Tracheal epithelial cell (primary cell): ENCODE data around the gene NTRK1. TPM values are rescaled to one million over a fixed set of nuclear protein-coding genes. Genes with fewer than 3 reads are reported as not detected.

Source experiments
- total RNA-seq: library from RNA; depleted of rRNA; stranded (reverse); fragments of >200 nt; gene quantifications from 2 replicates; pipeline ENCODE4 v1.2.1, GENCODE V29; 2014

NTRK1 gene
- total RNA-seq: not detected in 2 replicates

GRCh38 chr1:156860628-156861423 lies at the start of gene NTRK1:
Gene NTRK1, plus strand, starts transcription at chr1:156860865. Its CDS starts 70 bp downstream, at chr1:156860935.

GRCh38 chr1:156816561-156817328 lies 43.9 kb upstream of the NTRK1 start, which contains the start of gene SH2D2A:
Gene SH2D2A, minus strand, starts transcription at chr1:156816848. Its CDS starts 140 bp downstream, at chr1:156816708.

GRCh38 chr1:156858959-156859522 lies 1.6 kb upstream of the NTRK1 start, which contains the start of gene INSRR:
Gene INSRR, minus strand, starts transcription at chr1:156859117. Its CDS starts 496 bp downstream, at chr1:156858621.

DNA sequence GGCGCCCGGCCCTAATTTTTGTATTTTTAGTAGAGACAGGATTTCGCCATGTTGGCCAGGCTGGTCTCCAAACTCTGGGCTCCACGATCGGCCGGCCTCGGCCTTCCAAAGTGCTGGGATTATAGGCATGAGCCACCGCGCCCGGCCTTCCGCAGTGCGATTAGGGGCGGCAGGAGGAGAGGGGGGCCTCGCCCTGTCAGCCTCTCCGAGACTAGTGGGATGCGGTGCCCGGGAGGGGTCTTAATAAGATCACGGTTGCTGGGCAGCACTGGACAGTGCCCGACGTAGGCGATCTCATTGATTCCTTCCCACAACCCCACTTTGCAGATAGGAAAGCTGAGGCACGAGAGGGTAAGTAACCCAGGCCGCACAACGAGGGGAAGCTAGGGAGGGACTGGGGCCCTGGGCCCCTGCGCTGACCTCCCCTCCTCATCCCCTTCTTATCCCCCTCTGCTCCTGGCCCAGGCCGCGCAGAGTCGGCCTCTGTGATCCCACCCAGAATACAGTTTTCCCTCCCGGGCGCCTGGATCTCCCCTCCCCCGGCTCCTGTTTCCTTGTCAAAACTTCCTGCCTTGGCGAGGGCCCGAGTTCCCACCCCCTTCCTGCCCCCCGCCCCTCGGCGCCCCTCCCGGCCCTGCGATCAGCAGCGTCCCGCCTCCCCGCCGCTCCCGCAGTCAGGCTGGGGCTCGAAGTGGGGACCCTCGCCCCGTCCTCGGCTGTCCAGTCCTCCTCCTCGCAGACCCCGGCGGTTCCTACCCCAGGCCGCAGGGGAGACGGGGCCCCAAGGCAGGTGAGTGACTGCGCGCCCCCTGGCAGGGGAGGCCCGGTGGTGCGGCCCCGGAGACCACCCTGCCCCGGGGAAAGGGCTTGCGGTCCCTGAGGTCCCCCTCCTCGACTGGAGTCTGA lies 32.6 kb downstream of the NTRK1 start, which contains the start of gene PEAR1:
TSS of gene PEAR1 (plus strand) at position 671 of the 906 bp plus-strand sequence. CDS start 10,209 bp downstream, outside the sequence.

GRCh38 chr1:156920233-156921052 lies 59.8 kb downstream of the NTRK1 start, which contains the start of gene LRRC71:
Gene LRRC71, plus strand, starts transcription at chr1:156920632. Its CDS starts 172 bp downstream, at chr1:156920804.

Other genes with a start within 250 kb of the NTRK1 start
- gene HAPLN2, start 241.4 kb upstream of the NTRK1 start, total RNA-seq: not detected in 2 replicates
- gene BCAN, start 218.7 kb upstream of the NTRK1 start, total RNA-seq: not detected in 2 replicates
- gene NES, start 183.5 kb upstream of the NTRK1 start, total RNA-seq: 0.24 TPM in 1 of 2 replicates, not detected in the other
- 30.1 and 132 TPM in 2 replicates for gene CRABP2, start 155.3 kb upstream of the NTRK1 start, total RNA-seq
- 10.4 and 19.4 TPM in 2 replicates for gene METTL25B, start 132.4 kb upstream of the NTRK1 start, total RNA-seq
- gene ISG20L2, start 132.1 kb upstream of the NTRK1 start, total RNA-seq: 8.5 and 9.9 TPM in 2 replicates
- gene MRPL24, start 119.8 kb upstream of the NTRK1 start, total RNA-seq: 40.0 and 52.4 TPM in 2 replicates
- gene HDGF, start 109.2 kb upstream of the NTRK1 start, total RNA-seq: 179 and 269 TPM in 2 replicates
- 7.7 and 8.4 TPM in 2 replicates for gene PRCC, start 93.3 kb upstream of the NTRK1 start, total RNA-seq
- gene SH2D2A, start 44.0 kb upstream of the NTRK1 start, total RNA-seq: 1.5 and 3.6 TPM in 2 replicates
- not detected in 2 replicates for gene INSRR, start 1.7 kb upstream of the NTRK1 start, total RNA-seq
- 1.4 and 1.5 TPM in 2 replicates for gene PEAR1, start 32.9 kb downstream of the NTRK1 start, total RNA-seq
- not detected in 2 replicates for gene LRRC71, start 59.8 kb downstream of the NTRK1 start, total RNA-seq
- 12.3 and 16.4 TPM in 2 replicates for gene ARHGEF11, start 184.9 kb downstream of the NTRK1 start, total RNA-seq
- gene ETV3L, start 238.9 kb downstream of the NTRK1 start, total RNA-seq: not detected in 2 replicates